Stimulated activated memory B cell treated with anti-CD40 and anti-IgM and Interleukin-4, amounts not matched to agents 10 μg/mL and 1 μg/mL and 100 μg/mL, for 72 hours (primary cell): Measurements from ENCODE around the gene USP54.

Source experiments
- ATAC-seq: fragments of 150-1000 bp; cut with Tn5 transposase; 2 replicates; pipeline ENCODE4 v1.10.0; 2021
- H3K27ac Mint-ChIP-seq: one replicate; pipeline ENCODE4 v1.8.0; 2022; ENCODE audit warnings: mild to moderate bottlenecking, mixed read lengths
- H3K27me3 Mint-ChIP-seq: one replicate; pipeline ENCODE4 v1.8.0; 2022; ENCODE audit warnings: mixed read lengths
- H3K36me3 Mint-ChIP-seq: one replicate; pipeline ENCODE4 v1.8.0; 2022; ENCODE audit warnings: mixed read lengths
- H3K4me1 Mint-ChIP-seq: one replicate; pipeline ENCODE4 v1.8.0; 2022; ENCODE audit warnings: mixed read lengths
- H3K4me3 Mint-ChIP-seq: one replicate; pipeline ENCODE4 v1.8.0; 2022; ENCODE audit warnings: mild to moderate bottlenecking, moderate library complexity, mixed read lengths
- H3K9me3 Mint-ChIP-seq: one replicate; pipeline ENCODE4 v1.8.0; 2022; ENCODE audit warnings: mixed read lengths

USP54 gene

GRCh38 chr10:73485320-73485719 lies 105.8 kb downstream of the USP54 start:
- ATAC-seq = no peak
- Mint-ChIP-seq H3K9me3 (no peaks in the 10 kb centered on the region), H3K4me3 (no peak overlapping the region), H3K27me3 (no peaks in the 10 kb centered on the region), H3K4me1 (peaks cover 50% of the 10 kb centered on the region), H3K36me3 (peaks cover 33% of the 10 kb centered on the region), H3K27ac (no peak overlapping the region)

GRCh38 chr10:73480158-73480557 lies 111.0 kb downstream of the USP54 start:
- Mint-ChIP-seq H3K27ac (no peak overlapping the region), H3K4me1 (peaks cover 17% of the 10 kb centered on the region), H3K27me3 (no peaks in the 10 kb centered on the region), H3K36me3 (peaks cover 24% of the 10 kb centered on the region), H3K9me3 (no peaks in the 10 kb centered on the region), H3K4me3 (peak overlapping the region; percentile 26)
- ATAC-seq = peak; percentile 59

GRCh38 chr10:73478636-73479035 lies 112.5 kb downstream of the USP54 start:
- Mint-ChIP-seq H3K9me3 (no peaks in the 10 kb centered on the region), H3K4me3 (no peak overlapping the region), H3K36me3 (peaks cover 32% of the 10 kb centered on the region), H3K4me1 (peaks cover 16% of the 10 kb centered on the region), H3K27ac (no peak overlapping the region), H3K27me3 (no peaks in the 10 kb centered on the region)
- no peak for ATAC-seq

GRCh38 chr10:73471226-73471625 lies 119.9 kb downstream of the USP54 start:
- H3K27ac Mint-ChIP-seq = no peak overlapping the region
- H3K27me3 Mint-ChIP-seq = no peaks in the 10 kb centered on the region
- ATAC-seq = no peak
- H3K4me3 Mint-ChIP-seq = no peak overlapping the region
- peaks cover 35% of the 10 kb centered on the region for H3K36me3 Mint-ChIP-seq
- H3K9me3 Mint-ChIP-seq = no peaks in the 10 kb centered on the region
- H3K4me1 Mint-ChIP-seq = peaks cover 15% of the 10 kb centered on the region

GRCh38 chr10:73469579-73469978 lies 121.6 kb downstream of the USP54 start:
- Mint-ChIP-seq H3K27me3 (no peaks in the 10 kb centered on the region), H3K9me3 (no peaks in the 10 kb centered on the region), H3K4me3 (no peak overlapping the region), H3K4me1 (peaks cover 15% of the 10 kb centered on the region), H3K27ac (peak overlapping the region; percentile 60), H3K36me3 (peaks cover 26% of the 10 kb centered on the region)
- ATAC-seq = no peak

- H3K9me3 Mint-ChIP-seq = no peaks in the 10 kb centered on the region
- H3K27me3 Mint-ChIP-seq = no peaks in the 10 kb centered on the region
- peaks cover 10% of the 10 kb centered on the region for H3K4me1 Mint-ChIP-seq
- H3K36me3 Mint-ChIP-seq = peaks cover 34% of the 10 kb centered on the region
- H3K27ac Mint-ChIP-seq = no peak overlapping the region
- no peak overlapping the region for H3K4me3 Mint-ChIP-seq
- no peak for ATAC-seq
Observed at GRCh38 chr10:73467206-73467605, 123.9 kb downstream of the USP54 start.

DNA sequence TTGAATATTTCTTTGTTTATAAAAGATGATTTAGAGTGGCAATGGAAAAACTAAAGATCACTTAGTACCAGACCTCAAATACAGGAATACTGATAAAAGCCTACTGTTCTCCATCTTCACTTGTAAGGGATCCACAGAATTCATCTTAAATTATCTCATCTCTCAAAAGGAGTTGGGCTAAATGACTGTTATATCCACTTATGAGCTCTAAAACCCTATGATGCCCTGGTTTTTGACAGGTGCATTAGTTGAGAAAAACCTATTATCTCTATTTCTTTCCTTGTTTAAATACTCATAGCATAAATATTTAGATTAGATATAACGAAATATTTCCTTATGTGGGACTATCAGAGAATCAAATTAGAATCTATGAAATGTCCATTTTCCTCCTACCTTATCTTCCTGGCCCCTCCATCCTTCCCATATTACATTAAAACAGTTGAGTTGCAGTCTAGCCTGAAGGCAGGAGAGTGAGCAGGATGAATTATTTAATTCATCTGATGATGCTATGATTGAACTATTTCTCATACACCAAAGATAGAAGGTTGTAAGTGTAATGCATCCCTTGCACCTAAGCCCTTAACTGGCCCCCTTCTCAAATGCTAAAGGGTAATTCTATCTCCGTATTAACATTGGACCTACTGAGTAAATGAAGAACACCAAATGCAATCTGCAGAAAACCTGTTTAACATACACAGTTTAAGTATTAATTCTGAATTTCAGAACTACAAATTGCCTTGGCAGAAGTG lies 125.0 kb downstream of the USP54 start:
- Mint-ChIP-seq H3K4me3 (no peak overlapping the region), H3K27ac (no peak overlapping the region), H3K36me3 (peaks cover 41% of the 10 kb centered on the region), H3K4me1 (peaks cover 10% of the 10 kb centered on the region), H3K9me3 (no peaks in the 10 kb centered on the region), H3K27me3 (no peaks in the 10 kb centered on the region)
- ATAC-seq = no peak

GRCh38 chr10:73460897-73461296 lies 130.2 kb downstream of the USP54 start:
- no peak for ATAC-seq
- Mint-ChIP-seq H3K27ac (no peak overlapping the region), H3K27me3 (no peaks in the 10 kb centered on the region), H3K36me3 (peaks cover 44% of the 10 kb centered on the region), H3K4me3 (no peak overlapping the region), H3K4me1 (peaks cover 4% of the 10 kb centered on the region), H3K9me3 (no peaks in the 10 kb centered on the region)

- H3K9me3 Mint-ChIP-seq = no peaks in the 10 kb centered on the region
- peaks cover 50% of the 10 kb centered on the region for H3K36me3 Mint-ChIP-seq
- no peak overlapping the region for H3K4me3 Mint-ChIP-seq
- no peak overlapping the region for H3K27ac Mint-ChIP-seq
- ATAC-seq = no peak
- peaks cover 4% of the 10 kb centered on the region for H3K4me1 Mint-ChIP-seq
- no peaks in the 10 kb centered on the region for H3K27me3 Mint-ChIP-seq
Observed at GRCh38 chr10:73459683-73460314, 131.3 kb downstream of the USP54 start.

GRCh38 chr10:73456187-73456890 lies 134.8 kb downstream of the USP54 start:
- Mint-ChIP-seq H3K4me3 (no peak overlapping the region), H3K9me3 (no peaks in the 10 kb centered on the region), H3K4me1 (peaks cover 4% of the 10 kb centered on the region), H3K27ac (no peak overlapping the region), H3K27me3 (no peaks in the 10 kb centered on the region), H3K36me3 (peaks cover 40% of the 10 kb centered on the region)
- ATAC-seq = no peak

DNA sequence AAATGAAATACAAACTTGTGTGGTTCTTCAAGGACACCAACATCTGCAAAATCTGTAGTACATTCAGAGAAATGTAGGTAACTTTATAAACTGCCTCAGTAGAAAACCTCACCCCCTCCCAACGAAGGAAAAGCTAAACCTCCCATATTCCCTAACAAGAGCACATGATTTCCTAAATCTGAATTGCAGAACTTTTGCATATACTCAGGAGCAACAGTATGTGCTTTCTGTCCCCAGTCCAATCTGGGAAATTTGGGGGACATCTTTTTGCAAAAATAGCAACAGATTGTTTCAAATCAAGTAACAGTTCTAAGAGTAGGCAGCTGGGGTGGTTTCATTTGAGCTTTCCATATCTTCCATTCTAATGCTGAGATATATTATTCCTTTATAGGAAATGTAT lies 142.0 kb downstream of the USP54 start:
- Mint-ChIP-seq H3K4me1 (no peaks in the 10 kb centered on the region), H3K36me3 (peaks cover 38% of the 10 kb centered on the region), H3K4me3 (no peak overlapping the region), H3K27ac (no peak overlapping the region), H3K27me3 (no peaks in the 10 kb centered on the region), H3K9me3 (no peaks in the 10 kb centered on the region)
- no peak for ATAC-seq

- Mint-ChIP-seq H3K4me3 (no peak overlapping the region), H3K9me3 (no peaks in the 10 kb centered on the region), H3K4me1 (no peaks in the 10 kb centered on the region), H3K36me3 (peaks cover 34% of the 10 kb centered on the region), H3K27me3 (no peaks in the 10 kb centered on the region), H3K27ac (no peak overlapping the region)
- ATAC-seq = no peak
Observed at GRCh38 chr10:73448384-73448783, 142.8 kb downstream of the USP54 start.
